ENCODE measurements around the gene HDAC4. TPM values are rescaled to one million over a fixed set of nuclear protein-coding genes. Genes with fewer than 3 reads are reported as not detected.

HDAC4 gene
- total RNA-seq, 1 experiment from 2014 or later: 61.5 TPM

- intact Hi-C loops (cut with micrococcal nuclease; ENCODE audit: unreplicated experiment): no loop called here
- POLR2A ChIA-PET (ENCODE audit: unreplicated experiment): no interaction called here
- no peak for DNase-seq
- H2AFZ ChIP-seq: no peak overlapping the region
- H4K20me1 ChIP-seq (ENCODE audit: insufficient read depth): no peaks in the 10 kb centered on the region
- TF ChIP-seq, protein P1, sequence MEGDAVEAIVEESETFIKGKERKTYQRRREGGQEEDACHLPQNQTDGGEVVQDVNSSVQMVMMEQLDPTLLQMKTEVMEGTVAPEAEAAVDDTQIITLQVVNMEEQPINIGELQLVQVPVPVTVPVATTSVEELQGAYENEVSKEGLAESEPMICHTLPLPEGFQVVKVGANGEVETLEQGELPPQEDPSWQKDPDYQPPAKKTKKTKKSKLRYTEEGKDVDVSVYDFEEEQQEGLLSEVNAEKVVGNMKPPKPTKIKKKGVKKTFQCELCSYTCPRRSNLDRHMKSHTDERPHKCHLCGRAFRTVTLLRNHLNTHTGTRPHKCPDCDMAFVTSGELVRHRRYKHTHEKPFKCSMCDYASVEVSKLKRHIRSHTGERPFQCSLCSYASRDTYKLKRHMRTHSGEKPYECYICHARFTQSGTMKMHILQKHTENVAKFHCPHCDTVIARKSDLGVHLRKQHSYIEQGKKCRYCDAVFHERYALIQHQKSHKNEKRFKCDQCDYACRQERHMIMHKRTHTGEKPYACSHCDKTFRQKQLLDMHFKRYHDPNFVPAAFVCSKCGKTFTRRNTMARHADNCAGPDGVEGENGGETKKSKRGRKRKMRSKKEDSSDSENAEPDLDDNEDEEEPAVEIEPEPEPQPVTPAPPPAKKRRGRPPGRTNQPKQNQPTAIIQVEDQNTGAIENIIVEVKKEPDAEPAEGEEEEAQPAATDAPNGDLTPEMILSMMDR (conservative IDR thresholded peaks at IDR 0.05): no peak
- no peak for TF ChIP-seq EZH2 (IDR thresholded peaks at IDR 0.05; ENCODE audit: low read depth)
- no peaks in the 10 kb centered on the region for H3K27me3 ChIP-seq (ENCODE audit: insufficient read depth, low read depth)
- H3K27ac ChIP-seq: no peak overlapping the region
- no peak overlapping the region for H3K4me3 ChIP-seq
- no TSS peak for BruUV-seq (replicated peaks)
- H3K79me2 ChIP-seq (ENCODE audit: low read depth): peaks cover 18% of the 10 kb centered on the region; the same call in 1 of the 2 replicates
- CTCF ChIA-PET: no interaction called here
- no peaks in the 10 kb centered on the region for H3K9me3 ChIP-seq (ENCODE audit: insufficient read depth, low read depth)
- peaks cover 3% of the 10 kb centered on the region; the same call in 1 of the 2 replicates for H3F3A ChIP-seq (ENCODE audit: insufficient read depth, low read depth)
- H3K4me2 ChIP-seq: no peak overlapping the region
- no peaks in the 10 kb centered on the region for H3K9me2 ChIP-seq (ENCODE audit: insufficient read depth)
- H3K36me3 ChIP-seq (ENCODE audit: low read depth): no peaks in the 10 kb centered on the region
- peaks cover 16% of the 10 kb centered on the region for H3K4me1 ChIP-seq (replicated peaks; ENCODE audit: insufficient read depth)
These were observed 137.6 kb downstream of the HDAC4 start for GRCh38 chr2:239263231-239263630.

DNA sequence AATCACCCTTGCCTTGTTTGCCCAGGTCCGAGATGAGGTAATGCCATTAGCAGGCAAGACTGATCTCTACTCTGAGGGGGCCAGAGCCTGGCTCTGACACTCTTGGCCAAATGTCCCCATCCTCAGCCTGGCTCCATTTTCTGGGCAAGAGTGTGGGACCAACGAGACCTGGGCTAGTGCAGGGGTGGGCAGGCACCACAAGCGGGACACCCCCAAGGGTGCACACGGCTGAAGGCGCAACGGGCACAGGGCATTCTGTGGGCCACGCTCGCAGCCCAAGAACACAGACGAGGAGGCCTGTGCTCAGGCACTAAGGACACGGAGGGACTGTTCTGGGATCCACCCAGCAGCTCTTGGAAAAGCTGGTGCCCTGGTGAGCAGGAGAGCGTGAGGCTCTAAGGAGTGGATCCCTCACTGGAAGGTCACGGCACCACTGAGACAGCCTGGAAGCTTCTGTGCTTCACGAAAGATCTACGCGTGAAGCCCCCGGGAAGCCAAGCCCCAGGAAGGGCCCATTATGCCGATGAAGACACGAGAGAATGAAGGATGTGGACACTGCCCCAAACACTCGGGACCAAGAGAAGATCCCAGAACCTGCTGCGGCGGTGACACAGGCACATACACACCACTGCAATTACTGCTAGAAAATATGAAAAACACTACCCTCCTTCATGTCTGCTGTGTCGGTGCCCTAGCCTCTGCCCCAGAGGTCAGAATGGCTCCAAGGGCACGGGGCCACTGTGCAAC, 138.2 kb downstream of the HDAC4 start:
- Histone ChIP-seq H3K79me2 (ENCODE audit: low read depth) (peaks cover 18% of the 10 kb centered on the region; the same call in 1 of the 2 replicates), H3F3A (ENCODE audit: insufficient read depth, low read depth) (no peaks in the 10 kb centered on the region), H3K27ac (no peak overlapping the region), H3K4me3 (no peak overlapping the region), H3K4me2 (no peak overlapping the region), H3K4me1 (replicated peaks; ENCODE audit: insufficient read depth) (peaks cover 18% of the 10 kb centered on the region), H4K20me1 (ENCODE audit: insufficient read depth) (no peaks in the 10 kb centered on the region), H2AFZ (no peak overlapping the region), H3K9me2 (ENCODE audit: insufficient read depth) (no peaks in the 10 kb centered on the region), H3K27me3 (ENCODE audit: insufficient read depth, low read depth) (no peaks in the 10 kb centered on the region), H3K9me3 (ENCODE audit: insufficient read depth, low read depth) (no peaks in the 10 kb centered on the region; the same call in 1 of the 2 replicates), H3K36me3 (ENCODE audit: low read depth) (no peaks in the 10 kb centered on the region)
- no peak for TF ChIP-seq EZH2 (IDR thresholded peaks at IDR 0.05; ENCODE audit: low read depth)
- TF ChIP-seq, protein P1 (conservative IDR thresholded peaks at IDR 0.05): no peak
- BruUV-seq (replicated peaks): no TSS peak
- ChIA-PET POLR2A (ENCODE audit: unreplicated experiment) (no interaction called here), CTCF (no interaction called here)
- no peak for DNase-seq
- intact Hi-C loops (cut with micrococcal nuclease; ENCODE audit: unreplicated experiment): no loop called here

DNA sequence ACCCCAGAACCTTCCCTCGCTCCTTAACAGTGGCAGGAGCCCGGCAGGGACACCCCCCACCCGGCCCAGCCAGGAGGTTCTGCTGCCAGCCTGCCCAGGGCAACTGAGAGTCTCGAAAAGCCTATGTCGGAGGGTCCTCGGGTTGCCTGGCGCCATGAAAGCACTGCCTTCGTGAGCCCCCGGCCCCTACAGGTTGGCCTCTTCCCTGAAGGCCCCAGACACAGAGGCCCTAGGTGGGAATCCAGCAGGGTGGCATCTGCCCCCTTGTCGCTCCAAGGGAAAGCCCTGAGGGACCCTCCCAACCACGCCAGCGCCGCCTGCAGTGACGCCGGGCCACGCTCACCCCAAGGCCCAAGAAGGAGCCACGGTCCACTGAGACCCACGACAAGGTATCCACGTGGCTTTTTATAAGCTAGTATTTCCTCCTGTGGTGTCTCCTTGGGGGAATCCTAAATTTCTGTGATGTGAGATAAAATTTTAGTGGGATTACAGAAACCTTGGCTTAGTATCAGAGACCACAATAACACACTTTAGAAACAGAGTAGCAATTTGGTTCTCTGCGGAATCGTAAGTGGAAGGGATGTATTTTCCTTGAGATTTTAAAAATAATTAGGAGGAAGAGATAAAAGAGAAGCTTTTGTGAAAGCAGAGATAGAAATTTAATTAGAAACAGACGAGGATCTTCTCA, 138.9 kb downstream of the HDAC4 start:
- H3F3A ChIP-seq (ENCODE audit: insufficient read depth, low read depth): no peaks in the 10 kb centered on the region
- intact Hi-C loops (cut with micrococcal nuclease; ENCODE audit: unreplicated experiment): no loop called here
- H2AFZ ChIP-seq: no peak overlapping the region
- no peak for DNase-seq
- POLR2A ChIA-PET (ENCODE audit: unreplicated experiment): no interaction called here
- no peaks in the 10 kb centered on the region for H3K27me3 ChIP-seq (ENCODE audit: insufficient read depth, low read depth)
- H4K20me1 ChIP-seq (ENCODE audit: insufficient read depth): no peaks in the 10 kb centered on the region
- H3K9me2 ChIP-seq (ENCODE audit: insufficient read depth): no peaks in the 10 kb centered on the region
- no peak overlapping the region for H3K4me3 ChIP-seq
- BruUV-seq (replicated peaks): no TSS peak
- no peaks in the 10 kb centered on the region; the same call in 1 of the 2 replicates for H3K9me3 ChIP-seq (ENCODE audit: insufficient read depth, low read depth)
- peaks cover 26% of the 10 kb centered on the region for H3K4me1 ChIP-seq (replicated peaks; ENCODE audit: insufficient read depth)
- TF ChIP-seq EZH2 (IDR thresholded peaks at IDR 0.05; ENCODE audit: low read depth): no peak
- TF ChIP-seq, protein P1 (conservative IDR thresholded peaks at IDR 0.05): no peak
- H3K27ac ChIP-seq: no peak overlapping the region
- no peak overlapping the region for H3K4me2 ChIP-seq
- no peaks in the 10 kb centered on the region for H3K36me3 ChIP-seq (ENCODE audit: low read depth)
- H3K79me2 ChIP-seq (ENCODE audit: low read depth): peaks cover 18% of the 10 kb centered on the region; the same call in 1 of the 2 replicates
- CTCF ChIA-PET: no interaction called here
